Non-pigmented ciliary epithelial cell (primary cell): ENCODE results near the gene TRIM58.
A peak's percentile ranks its signal among the peaks of the same experiment; 100 is the strongest.

Experiments
- DNase-seq: peaks from one replicate; pipeline ENCODE4 v3.0.0-alpha.2; 2010; ENCODE audit warnings: low read depth

The TRIM58 gene

GRCh38 chr1:247895163-247895637 lies 38.2 kb downstream of the TRIM58 start, which contains the start of gene OR2W3:
Gene OR2W3, plus strand, starts transcription at chr1:247895587. Its CDS starts 0 bp downstream, at chr1:247895587.
- DNase-seq: no peak

- no peak for DNase-seq
These were observed 39.0 kb downstream of the TRIM58 start for GRCh38 chr1:247895976-247896375.

DNA sequence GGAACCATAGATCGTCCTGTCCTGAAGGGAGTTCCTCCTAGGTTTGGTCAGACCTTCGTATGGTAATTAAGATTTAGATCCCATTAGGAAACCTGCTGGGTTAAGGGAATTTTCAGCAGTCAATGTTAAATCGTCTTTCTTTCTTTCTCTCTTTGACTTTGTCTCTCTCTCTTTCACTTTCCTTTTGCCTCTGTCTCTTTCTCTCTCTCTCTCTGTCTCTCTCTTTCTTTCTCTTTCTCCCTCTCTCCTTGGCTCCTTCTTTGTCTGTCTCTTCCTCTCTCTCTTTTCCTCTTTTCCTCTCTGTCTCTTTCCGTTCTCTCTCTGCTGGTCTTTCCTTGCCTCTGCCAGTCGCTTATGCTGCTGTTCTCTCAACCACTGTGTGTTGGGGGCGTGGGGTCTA lies 47.1 kb downstream of the TRIM58 start:
- DNase-seq: no peak

GRCh38 chr1:247905181-247905580 lies 48.2 kb downstream of the TRIM58 start:
- no peak for DNase-seq

DNA sequence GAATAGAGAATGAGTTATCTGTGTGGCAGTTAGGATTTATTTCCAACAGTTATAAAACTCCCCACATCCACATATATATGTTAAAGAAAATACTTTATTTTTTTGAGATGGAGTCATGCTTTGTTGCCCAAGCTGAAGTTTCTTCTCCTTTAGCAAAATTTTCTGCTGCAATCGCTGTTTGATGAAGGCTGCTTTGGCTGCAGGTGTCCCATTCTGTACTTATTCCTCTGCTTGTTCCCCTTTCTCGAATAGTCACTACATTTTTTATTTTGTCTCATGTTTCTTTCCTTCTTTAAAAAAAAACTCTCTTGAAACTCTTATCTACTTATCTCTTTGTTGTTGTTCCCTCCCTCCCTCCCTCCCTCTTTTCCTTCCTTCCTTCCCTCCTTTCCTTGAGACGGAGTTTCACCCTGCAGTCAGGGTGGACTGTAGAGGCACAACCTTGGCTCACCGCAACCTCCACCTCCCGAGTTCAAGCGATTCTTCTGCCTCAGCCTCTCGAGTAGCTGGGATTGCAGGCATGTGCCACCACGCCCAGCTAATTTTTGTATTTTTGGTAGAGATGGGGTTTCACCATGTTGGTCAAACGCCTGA lies 49.0 kb downstream of the TRIM58 start:
- DNase-seq: no peak

- peak; percentile 17 for DNase-seq
These were observed 49.6 kb downstream of the TRIM58 start for GRCh38 chr1:247906504-247907047.

DNA sequence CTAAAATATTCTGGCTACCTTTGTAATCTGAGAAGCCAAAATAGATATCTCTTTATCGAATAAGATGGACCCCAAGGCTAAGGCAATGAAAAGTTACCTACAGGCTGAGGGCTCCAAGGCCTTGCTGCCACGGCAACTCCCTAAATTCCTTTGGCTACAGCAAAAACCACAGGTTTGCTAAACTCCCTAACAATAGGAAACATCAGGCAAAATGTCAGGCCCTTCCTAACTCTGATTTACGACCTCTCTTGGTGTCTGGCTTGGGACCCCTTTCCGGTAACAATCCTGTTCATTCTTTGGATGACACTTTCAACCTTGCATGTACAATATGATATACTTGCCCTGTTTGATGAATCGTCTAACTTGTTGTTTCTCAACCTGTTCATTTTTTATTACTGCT lies 51.8 kb downstream of the TRIM58 start:
- no peak for DNase-seq

DNA sequence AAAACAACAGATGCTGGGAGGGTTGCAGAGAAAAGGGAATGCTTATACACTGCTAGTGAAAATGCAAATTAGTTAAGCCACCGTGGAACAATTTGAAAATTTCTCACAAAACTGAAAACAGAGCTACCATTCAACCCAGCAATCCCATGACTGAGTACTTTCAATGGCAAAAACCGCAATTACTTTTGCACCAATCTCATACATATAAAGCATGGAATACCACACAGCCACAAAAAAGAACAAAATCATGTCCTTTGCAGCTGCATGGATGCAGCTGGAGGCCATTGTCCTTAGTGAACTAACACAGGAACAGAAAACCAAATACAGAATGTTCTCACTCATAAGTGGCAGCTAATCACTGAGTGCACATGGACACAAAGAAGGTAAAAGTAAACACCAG lies 56.8 kb downstream of the TRIM58 start:
- no peak for DNase-seq

- DNase-seq: no peak
These were observed 58.1 kb downstream of the TRIM58 start for GRCh38 chr1:247914941-247915662.

DNA sequence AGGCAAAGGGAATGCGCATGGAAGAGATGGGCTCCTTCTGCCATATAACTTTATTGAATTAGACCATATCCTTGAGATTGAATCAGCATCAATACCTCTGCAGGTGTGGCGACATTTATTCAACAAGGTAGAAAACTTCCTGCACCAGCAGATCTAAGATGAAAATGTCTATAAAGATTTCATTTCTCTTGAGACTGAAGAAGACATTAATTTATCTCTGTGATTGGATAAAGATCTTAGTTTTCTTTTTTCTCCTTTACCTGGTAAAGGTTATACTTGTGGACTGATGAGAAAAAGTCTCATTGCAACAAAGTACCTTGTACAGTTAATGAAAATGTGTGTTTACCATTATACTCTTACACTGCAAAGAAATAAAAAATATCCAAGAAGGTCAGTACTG lies 63.0 kb downstream of the TRIM58 start, which contains the start of gene OR2T8:
TSS of gene OR2T8 (plus strand) at position 301 of the 400 bp plus-strand sequence. CDS start 766 bp downstream, outside the sequence.
- DNase-seq: no peak

DNA sequence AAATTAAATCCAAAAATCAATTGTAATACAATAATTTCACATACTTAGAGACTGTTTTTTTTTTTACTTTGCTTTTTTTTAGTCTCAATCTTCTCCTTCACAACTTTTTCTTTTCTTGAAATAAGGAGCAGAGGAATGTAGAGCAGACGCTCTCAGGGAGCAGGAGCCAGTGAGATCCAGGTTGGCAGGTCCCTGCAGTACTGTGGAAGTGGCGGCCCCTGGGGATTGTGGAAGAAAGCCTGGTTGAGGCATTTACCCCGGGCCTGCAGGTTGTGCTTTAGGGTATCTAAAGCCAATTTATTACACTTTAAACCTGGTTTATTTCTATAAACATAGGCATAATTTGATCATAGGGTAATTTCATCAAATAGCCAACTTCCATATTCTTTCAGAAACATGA lies 67.0 kb downstream of the TRIM58 start:
- DNase-seq: no peak

GRCh38 chr1:247924868-247925267 lies 67.9 kb downstream of the TRIM58 start, which contains the start of gene OR2AJ1:
Gene OR2AJ1, plus strand, starts transcription at chr1:247924889. Its CDS starts 8,880 bp downstream, at chr1:247933769.
- no peak for DNase-seq
